T-cell (primary cell): ENCODE measurements around the gene MAPK14. TPM values are rescaled to one million over a fixed set of nuclear protein-coding genes. Genes with fewer than 3 reads are reported as not detected.
A peak's percentile ranks its signal among the peaks of the same experiment; 100 is the strongest.
"Not testable (repeated sequence)": the region's sequence is repeated elsewhere in the genome, so short reads cannot be mapped to it uniquely, and the experiment has no call there.

Experiments
- ATAC-seq, 4 experiments: fragments of 200-7000 bp in 3 of 4; fragments of 150-1000 bp in 1 of 4; cut with Tn5 transposase; replicated peaks in 1 of 4; 1 replicate in 3 of 4; 2 replicates in 1 of 4; pipeline ENCODE4 v1.10.0; 2021; ENCODE audit warnings: moderate library complexity in 3 of 4, mild to moderate bottlenecking in 2 of 4, moderate number of reproducible peaks in 1 of 4
- CTCF ChIA-PET, 2 donors: fragments of 300-600 bp; sonication (Branson Sonifier 250); formaldehyde crosslinking; loops; one replicate each; lab custom pipeline; 2022; ENCODE audit warnings: antibody characterized with exemption in 2 of 2; lab: Charles Lee
- POLR2A ChIA-PET, 2 donors: fragments of 300-600 bp; sonication (Branson Sonifier 250); formaldehyde crosslinking; loops; one replicate each; lab custom pipeline; 2022; ENCODE audit warnings: antibody characterized with exemption in 2 of 2; lab: Charles Lee
- DNase-seq, 35 experiments: peaks; one replicate each; pipeline versions ENCODE4 v3.0.0 to v3.0.0-alpha.2; 2013 to 2023
- H3K27ac ChIP-seq: one replicate; pipeline ENCODE4 v1.5.1; 2013; ENCODE audit warnings: low read length
- H3K27me3 ChIP-seq, 2 experiments: replicated peaks in 1 of 2; 1 replicate in 1 of 2; 2 replicates in 1 of 2; pipeline versions ENCODE4 v1.6.1 to v1.7.0; 2013; ENCODE audit warnings: low read length in 1 of 2, mixed read lengths in 1 of 2; ENCODE audit not compliant: control insufficient read depth in 2 of 2, insufficient read depth in 2 of 2; ENCODE audit errors: extremely low read depth in 1 of 2
- H3K36me3 ChIP-seq, 2 donors: 1 replicate in 1 of 2; 2 replicates in 1 of 2; pipeline versions ENCODE4 v1.6.1 to v1.7.0; 2013; ENCODE audit warnings: low read length in 1 of 2; ENCODE audit not compliant: control insufficient read depth in 2 of 2, insufficient read depth in 1 of 2; ENCODE audit errors: extremely low read depth in 1 of 2
- H3K4me1 ChIP-seq, 2 experiments: 1 replicate in 1 of 2; 2 replicates in 1 of 2; pipeline versions ENCODE4 v1.6.1 to v1.7.0; 2013; ENCODE audit warnings: low read length in 2 of 2, mixed read lengths in 1 of 2; ENCODE audit not compliant: insufficient read depth in 2 of 2, control insufficient read depth in 1 of 2; ENCODE audit errors: extremely low read depth in 1 of 2
- H3K4me3 ChIP-seq, 2 donors: 1 replicate in 1 of 2; 2 replicates in 1 of 2; pipeline versions ENCODE4 v1.5.1 to v1.7.0; 2013; ENCODE audit warnings: mild to moderate bottlenecking in 2 of 2, low read length in 1 of 2, moderate library complexity in 1 of 2; ENCODE audit not compliant: control insufficient read depth in 1 of 2; ENCODE audit errors: extremely low read depth in 1 of 2
- H3K9me3 ChIP-seq: 2 replicates; pipeline ENCODE4 v1.7.0; 2013
- H3K27ac Mint-ChIP-seq, 2 donors: one replicate each; pipeline ENCODE4 v1.8.0; 2020 to 2021; ENCODE audit warnings: mild to moderate bottlenecking in 2 of 2, mixed read lengths in 2 of 2
- H3K27me3 Mint-ChIP-seq, 2 donors: one replicate each; pipeline ENCODE4 v1.8.0; 2021 to 2022; ENCODE audit warnings: mixed read lengths in 2 of 2
- H3K36me3 Mint-ChIP-seq: one replicate; pipeline ENCODE4 v1.8.0; 2021; ENCODE audit warnings: mixed read lengths
- H3K4me1 Mint-ChIP-seq, 3 donors: one replicate each; pipeline ENCODE4 v1.8.0; 2020 to 2022; ENCODE audit warnings: mixed read lengths in 3 of 3, mild to moderate bottlenecking in 1 of 3
- H3K4me3 Mint-ChIP-seq, 3 donors: one replicate each; pipeline ENCODE4 v1.8.0; 2020 to 2022; ENCODE audit warnings: mild to moderate bottlenecking in 3 of 3, mixed read lengths in 3 of 3, moderate library complexity in 3 of 3
- H3K9me3 Mint-ChIP-seq, 3 donors: one replicate each; pipeline ENCODE4 v1.8.0; 2020 to 2022; ENCODE audit warnings: mixed read lengths in 3 of 3
- WGBS: methylation state at CpG from one replicate; pipeline ENCODE4 v1.1.5; 2013; ENCODE audit warnings: missing lambda C conversion rate; ENCODE audit not compliant: insufficient coverage; 5-methylcytosine and 5-hydroxymethylcytosine counted together
- total RNA-seq, 35 experiments: library from RNA in 6 of 35; stranded (reverse) in 6 of 35; fragments of 120-200 nt in 1 of 35; gene quantifications; one replicate each; pipeline versions ENCODE4 v1.2.1 to v1.2.4 and lab custom pipeline; 2013 to 2026

MAPK14 gene
- total RNA-seq, 5 donors from 2014 or later (not counting 1 experiment from before 2014, with no cell fraction given): 49.3 to 64.5 (median 60.3) TPM

- ATAC-seq (no peak), DNase-seq (no peak)
- H3K27me3 Mint-ChIP-seq: no peaks in the 10 kb centered on the region
- H3K27ac Mint-ChIP-seq: no peak overlapping the region
- peaks cover 14% of the 10 kb centered on the region for H3K36me3 Mint-ChIP-seq
- ChIA-PET POLR2A (no interaction called here), CTCF (interaction anchor here (0.6 to 1.3 kb wide), 3 partner anchors 11 to 40 kb away, joined by 3 to 6 read pairs (median 3); no protein-coding TSS in a partner anchor)
- no peaks in the 10 kb centered on the region for H3K9me3 Mint-ChIP-seq
- peak overlapping the region; percentile 14 to 34 (median 17) for H3K4me3 Mint-ChIP-seq
- 86% methylated on average over 1 of the region's 1 CpG for WGBS
- H3K27ac ChIP-seq: no peak overlapping the region
- no peak overlapping the region for H3K4me3 ChIP-seq
- H3K27me3 ChIP-seq: no peaks in the 10 kb centered on the region
- no peaks in the 10 kb centered on the region for H3K36me3 ChIP-seq
- peaks cover 18 to 38% of the 10 kb centered on the region in 2 experiments for H3K4me1 ChIP-seq
- H3K9me3 ChIP-seq: no peaks in the 10 kb centered on the region
- peaks cover 65 to 69% (median 67%) of the 10 kb centered on the region in 3 donors for H3K4me1 Mint-ChIP-seq
These were observed 4.7 kb downstream of the MAPK14 start for GRCh38 chr6:36032261-36032660.

GRCh38 chr6:36033144-36033543 is 5.5 kb downstream of the MAPK14 start:
- H3K27ac Mint-ChIP-seq, H3K9me3 Mint-ChIP-seq, H3K9me3 ChIP-seq, ATAC-seq, POLR2A ChIA-PET, H3K4me3 ChIP-seq, H3K27me3 ChIP-seq, DNase-seq, H3K27me3 Mint-ChIP-seq, H3K36me3 ChIP-seq, H3K27ac ChIP-seq: not testable (repeated sequence)
- H3K36me3 Mint-ChIP-seq: peaks cover 14% of the 10 kb centered on the region
- H3K4me1 ChIP-seq: peaks cover 20 to 45% of the 10 kb centered on the region in 2 experiments
- peak overlapping the region in 1 of 3 donors; percentile 34 for H3K4me3 Mint-ChIP-seq
- WGBS: 100% methylated on average over 4 of the region's 10 CpGs
- CTCF ChIA-PET: interaction anchor here (0.6 to 1.3 kb wide), 4 partner anchors 11 to 353 kb away, joined by 3 to 6 read pairs (median 3); no protein-coding TSS in a partner anchor
- H3K4me1 Mint-ChIP-seq: peaks cover 70 to 78% (median 74%) of the 10 kb centered on the region in 3 donors

- CTCF ChIA-PET: interaction anchor here in 1 of 2 donors (1.1 kb wide), 1 partner anchor 354 kb away, joined by 3 read pairs; no protein-coding TSS in a partner anchor
- peak; percentile 34 to 65 (median 61) for ATAC-seq
- no CpG with 5 or more reads among the region's 3 CpGs for WGBS
- DNase-seq: peak in 15 of 35 experiments; percentile 6 to 31 (median 16)
- H3K27ac ChIP-seq: no peak overlapping the region
- H3K4me3 ChIP-seq: no peak overlapping the region
- no peaks in the 10 kb centered on the region for H3K9me3 ChIP-seq
- peaks cover 20 to 49% of the 10 kb centered on the region in 2 experiments for H3K4me1 ChIP-seq
- H3K36me3 ChIP-seq: no peaks in the 10 kb centered on the region
- Mint-ChIP-seq H3K27me3 (no peaks in the 10 kb centered on the region), H3K36me3 (peaks cover 14% of the 10 kb centered on the region), H3K4me1 (peaks cover 76 to 82% (median 80%) of the 10 kb centered on the region in 3 donors), H3K9me3 (no peaks in the 10 kb centered on the region), H3K27ac (no peak overlapping the region), H3K4me3 (peak overlapping the region in 1 of 3 donors; percentile 34)
- H3K27me3 ChIP-seq: no peaks in the 10 kb centered on the region
- POLR2A ChIA-PET: no interaction called here
These were observed 6.3 kb downstream of the MAPK14 start for GRCh38 chr6:36033935-36034334.

GRCh38 chr6:36034441-36034840 is 6.8 kb downstream of the MAPK14 start:
- POLR2A ChIA-PET: no interaction called here
- CTCF ChIA-PET: interaction anchor here in 1 of 2 donors (0.6 to 1.1 kb wide), 2 partner anchors 63 to 354 kb away, joined by 3 to 4 read pairs; no protein-coding TSS in a partner anchor
- Histone ChIP-seq H3K4me3 (no peak overlapping the region), H3K36me3 (no peaks in the 10 kb centered on the region), H3K27me3 (no peaks in the 10 kb centered on the region), H3K4me1 (peaks cover 18 to 49% of the 10 kb centered on the region in 2 experiments), H3K9me3 (no peaks in the 10 kb centered on the region), H3K27ac (no peak overlapping the region)
- Mint-ChIP-seq H3K27ac (no peak overlapping the region), H3K36me3 (peaks cover 14% of the 10 kb centered on the region), H3K27me3 (no peaks in the 10 kb centered on the region), H3K9me3 (no peaks in the 10 kb centered on the region), H3K4me3 (peak overlapping the region in 1 of 3 donors; percentile 34), H3K4me1 (peaks cover 76 to 82% (median 80%) of the 10 kb centered on the region in 3 donors)
- DNase-seq: no peak
- no peak for ATAC-seq
- 67% methylated on average over 1 of the region's 3 CpGs for WGBS

GRCh38 chr6:36035225-36035624 is 7.6 kb downstream of the MAPK14 start:
- Mint-ChIP-seq H3K36me3 (peaks cover 14% of the 10 kb centered on the region), H3K9me3 (no peaks in the 10 kb centered on the region), H3K4me3 (peak overlapping the region in 2 of 3 donors; percentile 4 to 18), H3K27me3 (no peaks in the 10 kb centered on the region), H3K4me1 (peaks cover 78 to 81% (median 81%) of the 10 kb centered on the region in 3 donors), H3K27ac (peak overlapping the region in 1 of 2 donors; percentile 1)
- DNase-seq: no peak
- H3K27ac ChIP-seq: no peak overlapping the region
- POLR2A ChIA-PET: interaction anchor here in 1 of 2 donors (0.6 kb wide), 1 partner anchor 59 kb away, joined by 3 read pairs; no protein-coding TSS in a partner anchor
- H3K4me1 ChIP-seq: peaks cover 12 to 46% of the 10 kb centered on the region in 2 experiments
- ATAC-seq: no peak
- no peaks in the 10 kb centered on the region for H3K9me3 ChIP-seq
- H3K36me3 ChIP-seq: no peaks in the 10 kb centered on the region
- CTCF ChIA-PET: interaction anchor here in 1 of 2 donors (0.7 to 0.9 kb wide), 2 partner anchors 8 to 59 kb away, joined by 3 to 4 read pairs; partner anchors contain the start of gene MAPK14
- no CpG with 5 or more reads among the region's 4 CpGs for WGBS
- no peaks in the 10 kb centered on the region for H3K27me3 ChIP-seq
- H3K4me3 ChIP-seq: no peak overlapping the region

GRCh38 chr6:36038120-36038876 is 10.7 kb downstream of the MAPK14 start:
- ChIA-PET CTCF (interaction anchor here in 1 of 2 donors (0.8 to 1.6 kb wide), 2 partner anchors 9 to 56 kb away, joined by 3 to 7 read pairs; no protein-coding TSS in a partner anchor), POLR2A (no interaction called here)
- Mint-ChIP-seq H3K27me3 (no peaks in the 10 kb centered on the region), H3K4me1 (peaks cover 81 to 82% (median 81%) of the 10 kb centered on the region in 3 donors), H3K4me3 (peak overlapping the region in 2 of 3 donors; percentile 0 to 55), H3K27ac (peak overlapping the region in 1 of 2 donors; percentile 35), H3K9me3 (no peaks in the 10 kb centered on the region), H3K36me3 (peaks cover 15% of the 10 kb centered on the region)
- WGBS: 93% methylated on average over 1 of the region's 4 CpGs
- DNase-seq (no peak), ATAC-seq (no peak)
- no peak overlapping the region for H3K27ac ChIP-seq
- no peaks in the 10 kb centered on the region for H3K27me3 ChIP-seq
- peaks cover 6 to 35% of the 10 kb centered on the region in 2 experiments for H3K4me1 ChIP-seq
- H3K4me3 ChIP-seq: no peak overlapping the region
- H3K36me3 ChIP-seq: no peaks in the 10 kb centered on the region
- no peaks in the 10 kb centered on the region for H3K9me3 ChIP-seq
